AG04449 (cell line): Measurements from ENCODE around the gene FLAD1.

ENCODE experiments used
- CTCF ChIA-PET: fragments of 350-600 bp; formaldehyde crosslinking; extraction: SDS; loops from one replicate; lab custom pipeline; 2021; ENCODE audit warnings: antibody characterized with exemption; lab: Yijun Ruan, JAX
- POLR2A ChIA-PET: fragments of 400-600, 350-600 bp; formaldehyde crosslinking; extraction: SDS; loops from one replicate; lab custom pipeline; 2020; ENCODE audit warnings: antibody characterized with exemption, inconsistent platforms; lab: Yijun Ruan, JAX
- DNase-seq: peaks from one replicate; pipeline ENCODE4 v3.0.0-alpha.2; 2010; ENCODE audit warnings: low read depth, low spot score
- H3K4me3 ChIP-seq: 2 replicates; pipeline ENCODE4 v1.5.1; 2011; ENCODE audit warnings: low read depth, mild to moderate bottlenecking, control low read depth, low read length
- CTCF ChIP-seq: IDR thresholded peaks from one replicate; pipeline ENCODE4 v1.5.1; 2011; ENCODE audit warnings: mild to moderate bottlenecking, moderate library complexity, low read length, control low read depth, inconsistent platforms; ENCODE audit not compliant: insufficient read depth; ENCODE audit errors: missing control alignments

Gene FLAD1

DNA sequence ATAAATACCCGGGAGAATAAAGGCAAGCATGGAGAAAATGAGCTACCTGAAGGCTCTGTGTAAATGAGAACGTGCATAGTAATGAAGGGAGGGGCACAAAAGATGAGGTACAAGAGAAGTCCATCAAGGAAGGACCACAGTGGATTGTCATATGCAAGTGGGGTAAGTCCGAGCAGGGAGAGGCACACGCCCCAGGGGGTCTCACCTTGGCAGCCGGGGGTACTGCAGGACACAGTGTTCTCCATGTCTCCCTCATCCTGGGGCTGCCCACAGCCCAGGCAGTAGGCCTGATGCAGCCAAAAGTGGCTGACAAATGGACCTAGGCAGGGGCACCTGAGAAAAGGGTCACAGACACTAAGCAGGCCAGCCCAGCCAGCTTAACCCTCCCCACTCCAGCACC, 40.5 kb downstream of the FLAD1 start:
- no peak for TF ChIP-seq CTCF
- POLR2A ChIA-PET: no interaction called here
- CTCF ChIA-PET: interaction anchor here (0.8 to 10.5 kb wide), 5 partner anchors 19 to 63 kb away, joined by 3 to 244 read pairs (median 9); partner anchors contain the start of genes LENEP and ZBTB7B

DNA sequence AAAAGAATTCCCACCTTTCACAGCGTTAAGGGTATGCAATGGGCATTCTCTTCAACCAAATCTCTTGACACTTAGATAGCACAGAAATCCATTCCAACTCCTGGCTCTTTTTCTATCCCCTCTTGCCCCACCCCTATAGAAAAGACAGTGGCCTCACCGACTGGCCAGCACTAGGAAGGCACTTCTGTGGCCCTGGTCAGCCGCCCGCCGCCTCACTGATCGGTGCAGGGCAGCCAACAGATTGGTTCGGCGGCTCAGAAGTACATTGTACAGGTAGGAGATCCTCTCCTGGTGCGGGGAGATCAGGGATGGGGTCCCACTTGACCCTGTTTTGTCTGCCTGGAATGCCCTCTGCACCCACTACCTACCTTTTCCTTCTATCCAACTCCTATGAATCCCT, 41.2 kb downstream of the FLAD1 start:
- ChIA-PET POLR2A (interaction anchor here (0.6 kb wide), 1 partner anchor 69 kb away, joined by 3 read pairs; the partner anchor contains the start of gene PBXIP1), CTCF (interaction anchor here (1.3 to 7.2 kb wide), 2 partner anchors 6 to 21 kb away, joined by 3 to 53 read pairs; no protein-coding TSS in a partner anchor)
- no peak for DNase-seq
- no peak for TF ChIP-seq CTCF
- H3K4me3 ChIP-seq: no peak overlapping the region

More for the DNA sequence above, 40.5 kb downstream of the FLAD1 start:
- no peak overlapping the region for H3K4me3 ChIP-seq
- no peak for DNase-seq

DNA sequence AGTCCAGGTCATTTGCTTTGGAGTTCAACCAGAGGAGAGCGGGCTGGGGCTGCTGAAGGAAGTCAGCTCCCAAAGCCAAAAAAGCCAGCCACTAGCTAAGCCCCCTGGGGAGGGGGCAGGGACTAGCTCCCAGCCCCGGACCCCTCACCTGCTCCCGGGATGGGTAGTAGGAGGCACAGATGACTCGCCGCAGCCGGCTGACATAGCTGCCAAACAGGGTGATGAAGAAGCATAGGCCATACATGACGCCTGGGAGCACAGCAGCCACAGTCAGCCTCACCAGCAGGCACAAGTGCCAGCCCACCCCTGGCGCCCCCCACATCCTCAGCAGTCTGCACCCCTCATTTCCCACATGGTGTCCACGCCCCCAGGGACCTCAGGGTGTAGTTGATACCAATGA, 43.0 kb downstream of the FLAD1 start:
- no peak for TF ChIP-seq CTCF
- no peak for DNase-seq
- CTCF ChIA-PET: interaction anchor here (0.7 to 7.2 kb wide), 4 partner anchors 8 to 59 kb away, joined by 3 to 53 read pairs (median 4); no protein-coding TSS in a partner anchor
- H3K4me3 ChIP-seq: no peak overlapping the region
- POLR2A ChIA-PET: no interaction called here

- POLR2A ChIA-PET: no interaction called here
- no peak for DNase-seq
- CTCF ChIA-PET: interaction anchor here (1.0 to 7.2 kb wide), 2 partner anchors 8 to 35 kb away, joined by 3 to 53 read pairs; no protein-coding TSS in a partner anchor
- no peak for TF ChIP-seq CTCF
- H3K4me3 ChIP-seq: no peak overlapping the region
Observed at GRCh38 chr1:155026588-155026987, 43.4 kb downstream of the FLAD1 start.

DNA sequence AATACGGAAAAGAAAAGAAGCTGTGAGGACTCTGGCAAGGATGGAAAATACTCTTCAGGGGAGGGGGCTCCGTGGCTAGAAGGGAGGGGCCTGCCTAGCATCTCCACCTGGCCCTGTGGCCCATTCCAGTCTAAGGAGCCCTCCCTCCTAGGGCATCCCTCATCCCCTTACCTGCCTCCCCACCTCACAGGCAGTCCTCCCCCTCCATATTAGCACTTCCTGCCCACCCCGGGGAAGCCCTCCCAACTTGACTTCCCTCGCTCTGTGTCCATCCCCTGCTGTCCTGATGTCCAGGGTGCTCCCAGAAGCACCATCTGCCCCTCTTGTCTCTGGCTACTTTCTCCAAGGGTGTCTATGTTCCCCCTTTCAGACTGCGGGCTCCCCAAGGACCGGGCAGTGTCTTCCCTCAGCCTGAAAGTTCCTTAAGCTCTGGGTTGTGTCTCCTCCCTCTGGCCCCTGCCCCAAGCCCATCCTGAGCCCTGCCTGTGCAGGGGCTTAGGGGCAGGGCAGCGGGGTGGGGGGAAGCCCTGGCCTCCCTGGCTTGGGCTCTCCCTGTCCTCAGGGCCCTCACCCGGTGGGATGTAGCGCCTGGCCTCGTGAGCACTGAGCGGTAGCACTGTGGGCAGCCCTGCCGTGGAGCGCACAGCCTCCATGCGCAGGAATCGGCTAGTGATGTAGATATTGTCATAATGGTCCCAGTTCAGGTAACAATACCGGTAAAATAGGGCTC, 46.5 kb downstream of the FLAD1 start:
- TF ChIP-seq CTCF: no peak
- POLR2A ChIA-PET: no interaction called here
- DNase-seq: no peak
- H3K4me3 ChIP-seq: no peak overlapping the region
- CTCF ChIA-PET: interaction anchor here (1.1 to 9.3 kb wide), 3 partner anchors 11 to 68 kb away, joined by 3 to 85 read pairs (median 53); partner anchors contain the start of gene PYGO2

DNA sequence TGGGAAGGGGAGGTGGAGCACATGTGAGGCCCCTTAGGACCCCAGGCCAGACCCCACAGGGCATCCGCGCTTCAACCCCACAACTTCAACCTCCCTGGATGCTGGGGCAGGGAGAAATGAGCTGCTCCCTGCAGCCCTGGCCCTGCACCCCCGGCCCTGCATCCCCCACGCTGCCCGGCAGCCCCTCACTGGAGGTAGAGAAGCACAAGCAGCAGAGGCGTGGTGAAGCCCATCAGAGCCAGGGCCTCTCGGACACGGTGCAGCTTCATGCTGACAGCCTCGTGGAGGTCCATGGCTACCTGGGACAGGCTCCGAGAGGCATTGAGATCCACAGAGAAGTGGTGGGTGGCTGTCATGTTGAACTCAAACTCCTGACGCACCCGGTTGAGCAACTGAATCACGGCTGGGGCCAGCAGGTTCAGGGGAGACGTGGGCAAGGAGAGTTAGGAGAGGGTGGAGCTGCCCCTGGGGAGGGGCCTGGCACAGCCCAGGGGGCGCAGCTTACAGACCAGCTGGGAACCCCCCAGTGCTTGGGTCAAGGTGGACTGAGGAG, 47.2 kb downstream of the FLAD1 start:
- DNase-seq: no peak
- no peak overlapping the region for H3K4me3 ChIP-seq
- no peak for TF ChIP-seq CTCF
- ChIA-PET CTCF (interaction anchor here (0.9 to 9.3 kb wide), 4 partner anchors 12 to 69 kb away, joined by 3 to 85 read pairs (median 28); partner anchors contain the start of genes ADAM15 and PYGO2), POLR2A (interaction anchor here (1.1 kb wide), 1 partner anchor 15 kb away, joined by 3 read pairs; no protein-coding TSS in a partner anchor)
